ENCODE data around the gene LCLAT1.

Gene LCLAT1

DNA sequence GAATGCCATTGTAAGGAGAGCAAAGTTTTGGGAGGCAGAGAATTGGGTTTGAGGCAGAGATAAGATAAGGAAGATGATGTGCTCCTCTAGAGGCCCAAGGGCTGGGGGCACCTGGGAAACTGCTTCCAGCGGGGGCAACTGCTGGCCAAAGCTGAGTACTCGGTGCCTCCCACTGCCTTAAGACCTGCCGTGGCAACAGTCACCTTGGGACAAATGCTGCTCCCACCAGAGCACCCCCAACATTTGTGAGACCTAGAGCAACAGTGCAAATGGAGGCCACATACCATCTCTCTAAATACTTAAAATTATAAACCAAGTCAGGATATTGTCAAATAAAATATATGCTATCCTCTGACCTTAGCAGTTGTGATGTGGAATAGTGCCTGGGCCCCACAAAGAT is 233.1 kb downstream of the LCLAT1 start:
- no peak for DNase-seq

GRCh38 chr2:30681022-30681421 is 234.0 kb downstream of the LCLAT1 start:
- no peak for DNase-seq

DNA sequence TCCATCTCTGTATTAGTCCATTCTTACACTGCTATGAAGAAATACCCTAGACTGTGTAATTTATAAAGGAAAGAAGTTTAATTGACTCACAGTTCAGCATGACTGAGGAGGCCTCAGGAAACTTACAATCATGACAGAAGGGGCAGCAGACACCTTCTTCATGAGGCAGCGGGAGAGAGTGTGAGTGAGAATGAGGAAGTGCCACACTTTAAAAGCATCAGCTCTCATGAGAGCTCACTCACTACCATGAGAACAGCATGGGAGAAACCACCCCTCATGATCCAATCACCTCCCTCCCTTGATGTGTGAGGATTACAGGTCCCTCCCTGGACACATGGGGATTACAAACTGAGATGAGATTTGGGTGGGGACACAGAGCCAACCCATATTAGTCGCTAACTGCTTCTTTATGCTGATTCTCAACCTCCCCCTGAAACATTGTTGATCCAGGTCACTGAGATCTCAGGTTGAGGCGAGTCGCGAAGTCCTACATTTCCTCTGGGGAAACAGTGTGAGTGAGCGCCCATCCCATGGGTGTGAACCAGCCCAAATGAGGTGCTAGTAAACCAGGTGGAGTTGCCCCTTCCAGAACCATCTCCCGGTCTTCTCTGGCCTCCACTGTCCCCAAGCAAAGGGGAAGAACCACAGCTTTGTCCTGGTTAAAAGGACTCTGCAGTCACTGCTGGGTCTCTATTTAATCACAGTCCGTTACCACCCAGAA is 236.3 kb downstream of the LCLAT1 start:
- no peak for DNase-seq

DNA sequence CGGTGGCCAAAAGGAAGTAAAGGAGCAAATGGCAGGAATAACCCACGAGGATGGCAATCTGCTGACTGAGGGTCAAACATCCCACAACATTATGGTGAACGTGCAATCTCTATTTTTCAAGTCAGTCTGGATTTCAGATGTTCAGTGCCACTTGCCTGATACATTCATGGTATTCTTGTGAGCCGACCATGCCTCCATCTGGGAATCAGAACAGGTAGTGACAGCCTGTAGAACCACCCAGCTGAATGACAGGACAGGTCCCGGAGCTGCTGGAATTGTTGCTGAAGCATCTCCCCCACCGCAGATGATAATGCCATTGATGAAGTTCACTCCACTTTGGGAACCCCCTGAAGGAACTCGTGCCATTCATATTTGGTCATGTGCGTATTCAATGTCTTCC is 237.0 kb downstream of the LCLAT1 start:
- DNase-seq = no peak

- DNase-seq = no peak
Measured at GRCh38 chr2:30684516-30684915, 237.5 kb downstream of the LCLAT1 start.

GRCh38 chr2:30684996-30685395 is 237.9 kb downstream of the LCLAT1 start:
- no peak for DNase-seq

DNA sequence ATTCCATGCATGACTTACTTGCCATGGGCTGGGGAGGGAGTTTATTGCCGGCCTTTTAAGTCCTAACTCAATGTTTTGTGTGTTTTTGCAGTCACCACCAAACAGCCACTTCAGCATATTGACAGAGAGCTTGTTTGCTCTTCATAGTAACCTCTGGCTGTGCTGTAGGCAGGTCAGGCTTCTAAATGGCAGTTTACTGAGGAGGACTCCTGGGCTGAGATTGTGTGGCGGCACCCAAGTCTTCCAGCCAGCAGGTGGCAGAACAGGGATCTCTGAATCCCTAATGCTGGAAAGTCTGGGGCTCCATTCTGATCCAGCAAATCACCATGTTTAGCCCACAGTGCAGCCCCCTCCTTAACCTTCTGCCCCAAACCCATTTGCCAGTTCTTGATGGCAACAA is 239.0 kb downstream of the LCLAT1 start:
- DNase-seq = no peak

DNA sequence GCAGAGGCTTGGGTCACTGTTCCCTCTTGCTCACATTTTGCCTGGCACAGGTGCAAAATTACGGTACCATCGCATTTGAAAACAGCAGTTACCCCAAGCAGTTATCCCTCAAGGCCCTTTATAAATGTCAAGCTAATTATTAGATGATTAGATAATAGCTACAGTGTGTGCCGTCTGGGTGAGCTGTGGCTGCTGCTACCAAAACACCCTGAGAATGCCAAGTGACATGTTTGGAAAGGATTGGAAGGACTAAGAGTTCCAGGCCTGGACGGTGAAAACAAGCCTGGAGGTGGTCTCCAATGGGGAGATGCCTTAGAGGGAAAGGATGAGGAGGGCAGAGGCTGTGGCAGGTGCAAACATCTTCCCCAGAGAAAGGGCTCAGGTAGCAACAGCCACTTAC is 239.6 kb downstream of the LCLAT1 start:
- DNase-seq = no peak

DNA sequence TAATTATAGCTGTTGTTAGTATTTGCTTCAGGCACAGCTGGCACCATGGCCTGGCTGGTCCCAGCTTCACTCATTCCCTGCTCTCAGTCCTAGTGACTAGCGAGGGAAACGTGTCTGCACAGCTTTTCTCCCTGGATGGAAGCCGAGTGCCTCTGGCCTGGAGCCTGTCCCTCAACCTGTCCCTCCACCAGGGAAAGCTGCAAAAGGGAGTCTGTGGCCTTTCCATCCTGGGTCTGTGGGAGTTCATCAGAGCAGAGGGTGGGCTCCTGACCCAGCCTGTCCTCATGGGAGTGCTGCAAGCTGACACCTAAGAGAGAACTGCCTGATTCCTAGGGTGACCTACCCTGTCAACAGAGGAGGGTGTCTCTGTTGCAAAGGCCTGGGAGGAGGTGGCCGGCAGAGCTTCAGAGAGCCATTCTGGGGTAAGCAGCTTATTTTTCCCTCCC is 241.9 kb downstream of the LCLAT1 start:
- no peak for DNase-seq

DNA sequence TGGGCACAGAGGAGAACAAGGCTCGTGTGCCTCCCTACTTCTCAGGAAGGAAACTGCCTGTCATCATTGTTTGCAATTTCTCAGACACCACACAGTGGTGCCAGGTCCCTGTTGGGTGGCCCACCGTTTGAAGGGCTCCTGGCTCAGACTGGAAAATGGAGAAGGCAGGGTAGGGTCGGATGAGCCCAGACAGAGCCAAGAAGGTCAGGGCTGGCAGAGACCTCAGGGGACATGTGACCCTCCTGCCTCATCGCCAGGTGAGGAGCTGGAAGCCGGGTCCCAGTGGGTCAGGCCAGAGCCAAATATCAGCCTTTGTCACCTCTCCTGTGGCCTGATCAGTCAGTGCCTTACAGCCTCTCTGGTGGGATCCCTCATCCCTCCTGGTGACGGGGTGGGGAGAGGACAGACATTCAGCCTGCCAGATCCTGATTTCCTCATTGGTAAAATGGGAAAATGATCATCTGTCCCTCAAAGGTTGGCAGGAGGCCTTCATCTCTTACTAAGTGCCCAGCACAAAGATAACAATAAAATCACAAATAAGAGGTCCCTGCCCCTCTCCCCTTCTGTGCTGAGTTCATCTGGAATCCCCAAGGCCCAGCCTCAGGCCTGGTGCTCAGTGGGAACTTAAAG is 242.6 kb downstream of the LCLAT1 start:
- DNase-seq = no peak

GRCh38 chr2:30690126-30690561 is 243.1 kb downstream of the LCLAT1 start:
- DNase-seq = no peak

GRCh38 chr2:30691091-30691947 is 244.3 kb downstream of the LCLAT1 start:
- no peak for DNase-seq

DNA sequence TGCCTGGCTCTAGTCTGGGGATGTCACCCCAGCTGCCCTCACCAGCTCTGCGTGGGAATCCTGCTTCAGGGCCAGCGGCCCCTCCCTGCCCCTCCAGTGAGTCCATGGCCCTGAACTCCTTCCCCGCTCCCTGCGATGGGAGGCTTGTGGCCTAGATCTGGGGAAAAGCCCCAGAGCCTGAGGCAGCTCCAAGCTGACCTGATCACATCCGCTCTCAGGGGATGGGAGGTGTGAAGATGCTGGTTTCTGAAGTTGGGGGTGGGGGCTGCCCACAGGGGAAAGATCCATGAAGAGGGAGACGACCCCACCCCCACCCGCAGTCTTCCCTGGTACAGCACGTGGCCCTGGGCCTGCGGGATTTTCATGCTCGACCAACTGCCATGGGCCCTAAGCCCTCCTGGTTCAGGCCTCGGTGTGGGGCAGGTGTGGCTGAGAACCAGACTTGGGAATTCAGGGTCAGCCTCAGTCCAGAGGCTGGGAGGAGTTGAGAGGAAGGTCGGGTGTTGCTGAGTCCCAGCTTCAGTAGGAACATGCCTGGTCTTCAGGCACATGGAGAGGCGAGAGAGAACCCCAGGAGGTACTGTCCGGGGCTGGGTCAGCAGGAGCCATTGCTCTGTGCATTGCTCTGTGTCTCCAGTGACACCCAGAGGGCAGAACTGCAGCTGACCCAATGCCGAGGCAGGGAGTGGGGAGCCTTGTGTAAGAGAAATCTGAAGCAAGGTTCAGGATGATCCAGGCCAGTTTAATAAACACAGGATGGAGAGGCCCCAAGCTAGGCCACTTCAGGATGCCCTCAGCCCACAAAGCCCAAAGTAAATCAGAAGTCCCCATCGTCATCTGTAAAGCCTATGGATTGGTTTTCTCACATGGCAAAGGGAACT is 245.1 kb downstream of the LCLAT1 start:
- DNase-seq = no peak

DNA sequence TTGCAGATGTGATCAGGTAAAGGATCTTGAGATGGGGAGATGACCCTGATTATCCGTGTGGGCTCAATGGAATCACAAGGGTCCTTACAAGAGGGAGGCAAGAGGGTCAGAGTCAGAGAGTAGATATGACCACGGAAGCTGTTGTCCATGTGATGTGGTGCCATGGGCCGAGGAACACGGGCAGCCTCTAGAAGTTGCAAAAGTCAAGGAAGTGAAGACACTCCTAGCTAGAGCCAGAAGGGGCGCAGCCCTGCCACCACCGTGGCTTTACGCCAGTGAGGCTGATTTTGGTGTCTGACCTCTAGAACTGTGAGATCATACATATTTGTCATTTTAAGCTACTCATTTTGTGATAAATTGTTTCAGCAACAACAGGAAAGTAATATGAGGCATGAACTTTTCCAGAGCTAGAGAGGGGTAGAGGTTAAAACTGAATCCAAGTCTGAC is 245.8 kb downstream of the LCLAT1 start:
- DNase-seq = no peak

Data from activated gamma-delta T cell treated with Interleukin-2 at 50 U/mL for 16 hours (primary cell).